K562 (cell line): ENCODE measurements around the gene CUL9. TPM values are rescaled to one million over a fixed set of nuclear protein-coding genes. Genes with fewer than 3 reads are reported as not detected.
A peak's percentile ranks its signal among the peaks of the same experiment; 100 is the strongest.

Source experiments
- ARHGAP35 ChIP-seq: fragments of 450-650 bp; IDR thresholded peaks from 2 replicates; pipeline ENCODE4 v1.6.1; 2018; ENCODE audit not compliant: partially characterized antibody
- ARNT ChIP-seq, 2 experiments: fragments of 450-650 bp; IDR thresholded peaks; 2 replicates each; pipeline ENCODE4 v1.6.1; 2016; ENCODE audit warnings: mild to moderate bottlenecking in 1 of 2
- DLX4 ChIP-seq: fragments of 250-450 bp; sonication (Bioruptor Pico); IDR thresholded peaks from 2 replicates; pipeline ENCODE4 v1.6.1; 2021; ENCODE audit warnings: mild to moderate bottlenecking
- DNMT1 ChIP-seq: fragments of 450-650 bp; IDR thresholded peaks from 2 replicates; pipeline ENCODE4 v1.6.1; 2016; ENCODE audit warnings: antibody characterized with exemption, mild to moderate bottlenecking
- MAX ChIP-seq: sonication (generic); formaldehyde crosslinking; IDR thresholded peaks from 2 replicates; pipeline ENCODE4 v1.9.0; 2022; ENCODE audit warnings: mild to moderate bottlenecking, missing genetic modification reagents
- MAZ ChIP-seq, 2 experiments: fragments of 450-650 bp in 1 of 2; sonication (generic) in 1 of 2; formaldehyde crosslinking; IDR thresholded peaks in 1 of 2; conservative IDR thresholded peaks in 1 of 2; 2 replicates each; pipeline versions ENCODE4 v1.4.0 to v1.5.0; 2020; ENCODE audit warnings: mild to moderate bottlenecking in 1 of 2, missing genetic modification reagents in 1 of 2
- PCBP2 ChIP-seq: fragments of 200-400 bp; formaldehyde crosslinking; IDR thresholded peaks from 2 replicates; pipeline ENCODE4 v1.6.1; 2018; ENCODE audit warnings: low read length, low read depth, mild to moderate bottlenecking, moderate library complexity; ENCODE audit not compliant: poor library complexity, severe bottlenecking
- RB1 ChIP-seq: fragments of 450-650 bp; IDR thresholded peaks from 2 replicates; pipeline ENCODE4 v1.6.1; 2017; ENCODE audit warnings: low read depth, mild to moderate bottlenecking
- RNF2 ChIP-seq: sonication (generic); IDR thresholded peaks from 2 replicates; pipeline ENCODE4 v1.6.1; 2016
- SRF ChIP-seq, 2 experiments: fragments of 250-450, 450-650 bp in 1 of 2; sonication (Bioruptor Pico) in 1 of 2; sonication (generic) in 1 of 2; formaldehyde crosslinking; IDR thresholded peaks; 2 replicates each; pipeline versions ENCODE4 v1.5.0 to v1.5.1; 2020 to 2022; ENCODE audit warnings: mild to moderate bottlenecking in 1 of 2, missing genetic modification reagents in 1 of 2
- STAT5A ChIP-seq: IDR thresholded peaks from 2 replicates; pipeline ENCODE4 v1.6.1; 2012; ENCODE audit warnings: low read length, inconsistent platforms, borderline replicate concordance
- USF2 ChIP-seq: sonication (generic); formaldehyde crosslinking; IDR thresholded peaks from 2 replicates; pipeline ENCODE4 v1.5.0; 2020; ENCODE audit warnings: missing genetic modification reagents
- XRCC5 ChIP-seq: fragments of 200-400 bp; formaldehyde crosslinking; IDR thresholded peaks from 2 replicates; pipeline ENCODE4 v1.6.1; 2017; ENCODE audit warnings: low read depth, mild to moderate bottlenecking, low read length
- ZNF143 ChIP-seq: sonication (generic); formaldehyde crosslinking; IDR thresholded peaks from 2 replicates; pipeline ENCODE4 v1.9.0; 2022; ENCODE audit warnings: mild to moderate bottlenecking, missing genetic modification reagents
- ZNF354B ChIP-seq: fragments of 250-450 bp; sonication (Bioruptor Pico); IDR thresholded peaks from 2 replicates; pipeline ENCODE4 v1.4.0; 2020
- ZNF511 ChIP-seq: sonication (generic); formaldehyde crosslinking; IDR thresholded peaks from 2 replicates; pipeline ENCODE4 v1.8.0; 2022; ENCODE audit warnings: mild to moderate bottlenecking, missing genetic modification reagents
- ZNF785 ChIP-seq: fragments of 250-450 bp; sonication (Bioruptor Pico); IDR thresholded peaks from 2 replicates; pipeline ENCODE4 v1.4.0; 2020; ENCODE audit warnings: mild to moderate bottlenecking
- polyA plus RNA-seq, 8 experiments: library from polyadenylated mRNA; depleted of rRNA in 4 of 8; stranded (reverse) in 5 of 8; unstranded in 3 of 8; fragments of >200 nt; fragmentation: Nextera tagmentation in 2 of 8; fragmentation: Illumina TruSeq in 1 of 8; extraction: Ambion mirVana in 2 of 8; extraction: Trizol in 1 of 8; gene quantifications; 2 replicates each; pipeline versions ENCODE4 v1.2.1 to v1.2.3, GENCODE V29; 2011 to 2014; ENCODE audit warnings: inconsistent platforms in 1 of 8, missing spikeins in 1 of 8
- total RNA-seq, 7 experiments: library from RNA; depleted of rRNA in 6 of 7; stranded (reverse); fragments of >200 nt in 6 of 7; fragmentation: Illumina TruSeq in 2 of 7; extraction: Trizol in 2 of 7; gene quantifications; 2 replicates each; pipeline versions ENCODE4 v1.2.1 to v1.2.3, GENCODE V29; 2011 to 2021; ENCODE audit warnings: low replicate concordance in 1 of 7
- TF ChIP-seq, protein P1 (sequence below): fragments of 250-450 bp; sonication (Bioruptor Pico); IDR thresholded peaks from 2 replicates; pipeline ENCODE4 v1.4.0; 2020
- TF ChIP-seq, protein P2 (sequence below): fragments of 250-450 bp; sonication (Bioruptor Pico); IDR thresholded peaks from 2 replicates; pipeline ENCODE4 v1.8.0; 2022; ENCODE audit warnings: inconsistent platforms, mild to moderate bottlenecking, moderate library complexity, borderline replicate concordance

CUL9 gene
- total and polyA plus RNA-seq, 9 of the 15 experiments (the other 6 are each of a cell fraction or from before 2014, with no cell fraction given): 0.50 to 20.7 (median 6.6) TPM

- TF ChIP-seq ZNF511 (CRISPR knock-in tag): peak; percentile 89
- peak; percentile 97 to 99 for TF ChIP-seq SRF (CRISPR knock-in tag; IDR thresholded peaks at IDR 0.05)
- no peak for TF ChIP-seq DNMT1
- TF ChIP-seq MAZ (CRISPR knock-in tag; conservative IDR thresholded peaks at IDR 0.05 in 1 of 2, IDR thresholded peaks at IDR 0.05 in 1 of 2): peak; percentile 79 to 98
- no peak for TF ChIP-seq ZNF143
- TF ChIP-seq STAT5A: no peak
- peak; percentile 77 for TF ChIP-seq MAX
- no peak for TF ChIP-seq ARNT (IDR thresholded peaks at IDR 0.05)
- TF ChIP-seq ZNF354B (CRISPR knock-in tag): no peak
- no peak for TF ChIP-seq ZNF785 (CRISPR knock-in tag)
- TF ChIP-seq, protein P1, sequence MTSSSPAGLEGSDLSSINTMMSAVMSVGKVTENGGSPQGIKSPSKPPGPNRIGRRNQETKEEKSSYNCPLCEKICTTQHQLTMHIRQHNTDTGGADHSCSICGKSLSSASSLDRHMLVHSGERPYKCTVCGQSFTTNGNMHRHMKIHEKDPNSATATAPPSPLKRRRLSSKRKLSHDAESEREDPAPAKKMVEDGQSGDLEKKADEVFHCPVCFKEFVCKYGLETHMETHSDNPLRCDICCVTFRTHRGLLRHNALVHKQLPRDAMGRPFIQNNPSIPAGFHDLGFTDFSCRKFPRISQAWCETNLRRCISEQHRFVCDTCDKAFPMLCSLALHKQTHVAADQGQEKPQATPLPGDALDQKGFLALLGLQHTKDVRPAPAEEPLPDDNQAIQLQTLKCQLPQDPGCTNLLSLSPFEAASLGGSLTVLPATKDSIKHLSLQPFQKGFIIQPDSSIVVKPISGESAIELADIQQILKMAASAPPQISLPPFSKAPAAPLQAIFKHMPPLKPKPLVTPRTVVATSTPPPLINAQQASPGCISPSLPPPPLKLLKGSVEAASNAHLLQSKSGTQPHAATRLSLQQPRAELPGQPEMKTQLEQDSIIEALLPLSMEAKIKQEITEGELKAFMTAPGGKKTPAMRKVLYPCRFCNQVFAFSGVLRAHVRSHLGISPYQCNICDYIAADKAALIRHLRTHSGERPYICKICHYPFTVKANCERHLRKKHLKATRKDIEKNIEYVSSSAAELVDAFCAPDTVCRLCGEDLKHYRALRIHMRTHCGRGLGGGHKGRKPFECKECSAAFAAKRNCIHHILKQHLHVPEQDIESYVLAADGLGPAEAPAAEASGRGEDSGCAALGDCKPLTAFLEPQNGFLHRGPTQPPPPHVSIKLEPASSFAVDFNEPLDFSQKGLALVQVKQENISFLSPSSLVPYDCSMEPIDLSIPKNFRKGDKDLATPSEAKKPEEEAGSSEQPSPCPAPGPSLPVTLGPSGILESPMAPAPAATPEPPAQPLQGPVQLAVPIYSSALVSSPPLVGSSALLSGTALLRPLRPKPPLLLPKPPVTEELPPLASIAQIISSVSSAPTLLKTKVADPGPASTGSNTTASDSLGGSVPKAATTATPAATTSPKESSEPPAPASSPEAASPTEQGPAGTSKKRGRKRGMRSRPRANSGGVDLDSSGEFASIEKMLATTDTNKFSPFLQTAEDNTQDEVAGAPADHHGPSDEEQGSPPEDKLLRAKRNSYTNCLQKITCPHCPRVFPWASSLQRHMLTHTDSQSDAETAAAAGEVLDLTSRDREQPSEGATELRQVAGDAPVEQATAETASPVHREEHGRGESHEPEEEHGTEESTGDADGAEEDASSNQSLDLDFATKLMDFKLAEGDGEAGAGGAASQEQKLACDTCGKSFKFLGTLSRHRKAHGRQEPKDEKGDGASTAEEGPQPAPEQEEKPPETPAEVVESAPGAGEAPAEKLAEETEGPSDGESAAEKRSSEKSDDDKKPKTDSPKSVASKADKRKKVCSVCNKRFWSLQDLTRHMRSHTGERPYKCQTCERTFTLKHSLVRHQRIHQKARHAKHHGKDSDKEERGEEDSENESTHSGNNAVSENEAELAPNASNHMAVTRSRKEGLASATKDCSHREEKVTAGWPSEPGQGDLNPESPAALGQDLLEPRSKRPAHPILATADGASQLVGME (CRISPR knock-in tag): peak; percentile 80
- TF ChIP-seq DLX4 (CRISPR knock-in tag): no peak
- TF ChIP-seq RB1: peak; percentile 95
- no peak for TF ChIP-seq ARHGAP35
- TF ChIP-seq, protein P2, sequence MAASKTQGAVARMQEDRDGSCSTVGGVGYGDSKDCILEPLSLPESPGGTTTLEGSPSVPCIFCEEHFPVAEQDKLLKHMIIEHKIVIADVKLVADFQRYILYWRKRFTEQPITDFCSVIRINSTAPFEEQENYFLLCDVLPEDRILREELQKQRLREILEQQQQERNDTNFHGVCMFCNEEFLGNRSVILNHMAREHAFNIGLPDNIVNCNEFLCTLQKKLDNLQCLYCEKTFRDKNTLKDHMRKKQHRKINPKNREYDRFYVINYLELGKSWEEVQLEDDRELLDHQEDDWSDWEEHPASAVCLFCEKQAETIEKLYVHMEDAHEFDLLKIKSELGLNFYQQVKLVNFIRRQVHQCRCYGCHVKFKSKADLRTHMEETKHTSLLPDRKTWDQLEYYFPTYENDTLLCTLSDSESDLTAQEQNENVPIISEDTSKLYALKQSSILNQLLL (CRISPR knock-in tag): no peak
- peak; percentile 33 for TF ChIP-seq PCBP2
- TF ChIP-seq XRCC5: peak; percentile 50; the same call in 1 of the 2 replicates
- peak; percentile 56 for TF ChIP-seq RNF2
- TF ChIP-seq USF2 (CRISPR knock-in tag): no peak
Measured at GRCh38 chr6:43170931-43171706, 10.9 kb upstream of the CUL9 start, which contains the start of gene SRF (continued).
